Fibroblast of peridontal ligament (primary cell): Measurements from ENCODE around the gene OPN5.

Experiments
- DNase-seq: peaks from one replicate; pipeline ENCODE4 v3.0.0-alpha.2; 2010; ENCODE audit errors: extremely low read depth

OPN5 gene

GRCh38 chr6:47859175-47859574 is 77.3 kb downstream of the OPN5 start:
- no peak for DNase-seq

GRCh38 chr6:47862731-47863130 is 80.9 kb downstream of the OPN5 start:
- no peak for DNase-seq

GRCh38 chr6:47865206-47865605 is 83.4 kb downstream of the OPN5 start:
- no peak for DNase-seq

GRCh38 chr6:47875593-47875992 is 93.8 kb downstream of the OPN5 start:
- DNase-seq = no peak
